Hepatocyte (in vitro differentiated cells): Measurements from ENCODE around the gene CHST1. TPM values are rescaled to one million over a fixed set of nuclear protein-coding genes. Genes with fewer than 3 reads are reported as not detected.

Source experiments
- DNase-seq: peaks from one replicate; pipeline ENCODE4 v3.0.0-alpha.2; 2016; ENCODE audit warnings: low spot score
- H2AFZ ChIP-seq: fragments of 200-600 bp; sonication (generic); 2 replicates; pipeline ENCODE4 v1.6.0; 2016; ENCODE audit warnings: antibody characterized with exemption, mild to moderate bottlenecking
- H3K27ac ChIP-seq: fragments of 200-600 bp; sonication (generic); 2 replicates; pipeline ENCODE4 v1.5.1; 2016; ENCODE audit warnings: mild to moderate bottlenecking
- H3K27me3 ChIP-seq: fragments of 200-600 bp; sonication (generic); 2 replicates; pipeline ENCODE4 v1.6.1; 2016
- H3K36me3 ChIP-seq: fragments of 200-600 bp; sonication (generic); replicated peaks from 2 replicates; pipeline ENCODE4 v1.5.1; 2016; ENCODE audit warnings: low read depth; ENCODE audit not compliant: insufficient read depth
- H3K4me1 ChIP-seq: fragments of 200-600 bp; sonication (generic); 2 replicates; pipeline ENCODE4 v1.5.1; 2016; ENCODE audit warnings: mild to moderate bottlenecking, moderate library complexity; ENCODE audit not compliant: insufficient read depth
- H3K4me2 ChIP-seq: fragments of 200-600 bp; sonication (generic); 2 replicates; pipeline ENCODE4 v1.6.0; 2016
- H3K4me3 ChIP-seq: fragments of 200-600 bp; sonication (generic); 2 replicates; pipeline ENCODE4 v1.5.1; 2016; ENCODE audit warnings: mild to moderate bottlenecking
- H3K79me2 ChIP-seq: fragments of 200-600 bp; sonication (generic); 2 replicates; pipeline ENCODE4 v1.6.0; 2017; ENCODE audit warnings: mild to moderate bottlenecking
- H3K9me2 ChIP-seq: fragments of 200-600 bp; sonication (generic); replicated peaks from 2 replicates; pipeline ENCODE4 v1.6.0; 2017; ENCODE audit warnings: mild to moderate bottlenecking; ENCODE audit not compliant: insufficient read depth
- H3K9me3 ChIP-seq: fragments of 200-600 bp; sonication (generic); 2 replicates; pipeline ENCODE4 v1.5.1; 2016; ENCODE audit warnings: low read depth, mild to moderate bottlenecking
- H4K20me1 ChIP-seq: fragments of 200-600 bp; sonication (generic); 2 replicates; pipeline ENCODE4 v1.6.0; 2016; ENCODE audit warnings: mild to moderate bottlenecking; ENCODE audit not compliant: insufficient read depth, poor library complexity, severe bottlenecking
- EZH2 ChIP-seq: fragments of 200-600 bp; sonication (generic); IDR thresholded peaks from 2 replicates; pipeline ENCODE4 v1.6.1; 2016; ENCODE audit warnings: antibody characterized with exemption, mild to moderate bottlenecking, borderline replicate concordance
- EZH2phosphoT487 ChIP-seq: fragments of 200-600 bp; sonication (generic); IDR thresholded peaks from one replicate; pipeline ENCODE4 v1.6.1; 2018; ENCODE audit warnings: antibody characterized with exemption, mild to moderate bottlenecking, low read depth, moderate library complexity; ENCODE audit not compliant: unreplicated experiment, severe bottlenecking
- WGBS: methylation state at CpG from one replicate; pipeline ENCODE4 v1.1.6; 2016; ENCODE audit warnings: low lambda C conversion rate; ENCODE audit errors: missing lambda C conversion rate; 5-methylcytosine and 5-hydroxymethylcytosine counted together
- polyA plus RNA-seq: library from polyadenylated mRNA; unstranded; fragments of >200 nt; fragmentation: Nextera tagmentation; extraction: Ambion mirVana; gene quantifications from 2 replicates; pipeline ENCODE4 v1.2.1, GENCODE V29; 2016
- total RNA-seq: library from RNA; depleted of rRNA; stranded (reverse); fragments of >200 nt; gene quantifications from 2 replicates; pipeline ENCODE4 v1.2.3, GENCODE V29; 2014
- TF ChIP-seq, protein P1 (sequence below): fragments of 200-600 bp; sonication (generic); IDR thresholded peaks from 2 replicates; pipeline ENCODE4 v1.5.1; 2016; ENCODE audit warnings: antibody characterized with exemption, mild to moderate bottlenecking; ENCODE audit not compliant: poor library complexity

The CHST1 gene
- total and polyA plus RNA-seq, 2 experiments from 2014 or later = 1.3 to 1.9 TPM

- no peak overlapping the region for H3K4me2 ChIP-seq
- H3K9me2 ChIP-seq = no peaks in the 10 kb centered on the region
Observed at GRCh38 chr11:45662096-45662664, 3.2 kb downstream of the CHST1 start.

DNA sequence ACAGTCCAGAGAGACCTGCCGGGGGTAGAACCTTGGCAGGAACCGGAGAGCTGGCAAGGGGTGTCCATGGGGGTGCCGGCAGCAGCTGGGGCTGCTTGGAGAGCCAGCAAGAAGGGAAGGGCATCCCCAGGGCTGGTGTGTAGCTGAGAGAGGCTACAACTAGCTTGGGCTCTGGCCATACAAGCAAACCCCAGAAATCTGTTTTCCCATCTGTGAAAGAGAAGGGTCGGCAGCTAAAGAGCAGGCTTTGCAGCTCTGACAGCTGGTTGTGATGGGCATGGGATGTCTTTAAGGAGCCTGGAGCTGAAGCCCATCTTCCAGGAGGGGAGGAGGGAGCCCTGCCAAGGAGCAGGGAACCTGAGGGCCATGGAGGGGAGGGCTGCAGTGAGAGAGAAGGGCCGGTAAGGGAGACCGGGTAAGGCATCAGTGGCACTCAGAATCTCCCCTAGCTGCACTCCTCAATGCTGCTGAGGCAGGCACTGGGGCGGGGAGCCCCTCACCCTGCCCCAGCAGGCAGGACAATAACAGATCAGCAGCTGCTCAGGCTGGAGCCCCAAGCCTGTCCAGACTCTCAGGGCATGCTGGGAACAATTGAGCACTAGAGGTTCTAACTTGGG, 3.9 kb downstream of the CHST1 start:
- H3K4me1 ChIP-seq = peaks cover 21% of the 10 kb centered on the region
- no peaks in the 10 kb centered on the region for H3K36me3 ChIP-seq
- no peaks in the 10 kb centered on the region for H3K9me2 ChIP-seq
- H3K27me3 ChIP-seq = peaks cover 58% of the 10 kb centered on the region
- 58% methylated on average over 7 of the region's 7 CpGs for WGBS
- H3K4me2 ChIP-seq = no peak overlapping the region
- H3K9me3 ChIP-seq = no peaks in the 10 kb centered on the region
- no peak overlapping the region for H3K27ac ChIP-seq
- TF ChIP-seq, protein P1, sequence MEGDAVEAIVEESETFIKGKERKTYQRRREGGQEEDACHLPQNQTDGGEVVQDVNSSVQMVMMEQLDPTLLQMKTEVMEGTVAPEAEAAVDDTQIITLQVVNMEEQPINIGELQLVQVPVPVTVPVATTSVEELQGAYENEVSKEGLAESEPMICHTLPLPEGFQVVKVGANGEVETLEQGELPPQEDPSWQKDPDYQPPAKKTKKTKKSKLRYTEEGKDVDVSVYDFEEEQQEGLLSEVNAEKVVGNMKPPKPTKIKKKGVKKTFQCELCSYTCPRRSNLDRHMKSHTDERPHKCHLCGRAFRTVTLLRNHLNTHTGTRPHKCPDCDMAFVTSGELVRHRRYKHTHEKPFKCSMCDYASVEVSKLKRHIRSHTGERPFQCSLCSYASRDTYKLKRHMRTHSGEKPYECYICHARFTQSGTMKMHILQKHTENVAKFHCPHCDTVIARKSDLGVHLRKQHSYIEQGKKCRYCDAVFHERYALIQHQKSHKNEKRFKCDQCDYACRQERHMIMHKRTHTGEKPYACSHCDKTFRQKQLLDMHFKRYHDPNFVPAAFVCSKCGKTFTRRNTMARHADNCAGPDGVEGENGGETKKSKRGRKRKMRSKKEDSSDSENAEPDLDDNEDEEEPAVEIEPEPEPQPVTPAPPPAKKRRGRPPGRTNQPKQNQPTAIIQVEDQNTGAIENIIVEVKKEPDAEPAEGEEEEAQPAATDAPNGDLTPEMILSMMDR = no peak
- TF ChIP-seq EZH2phosphoT487 (no peak), EZH2 (no peak)
- H2AFZ ChIP-seq = no peak overlapping the region
- no peaks in the 10 kb centered on the region for H4K20me1 ChIP-seq
- no peak for DNase-seq
- H3K79me2 ChIP-seq = no peaks in the 10 kb centered on the region
- no peak overlapping the region for H3K4me3 ChIP-seq

More at GRCh38 chr11:45662096-45662664, 3.2 kb downstream of the CHST1 start:
- H3K4me3 ChIP-seq = no peak overlapping the region
- H3K9me3 ChIP-seq = no peaks in the 10 kb centered on the region
- DNase-seq = no peak
- no peaks in the 10 kb centered on the region for H3K36me3 ChIP-seq
- TF ChIP-seq EZH2 (no peak), EZH2phosphoT487 (no peak)
- TF ChIP-seq, protein P1 = no peak
- peaks cover 21% of the 10 kb centered on the region for H3K4me1 ChIP-seq
- H4K20me1 ChIP-seq = no peaks in the 10 kb centered on the region
- no peaks in the 10 kb centered on the region for H3K79me2 ChIP-seq
- H3K27ac ChIP-seq = no peak overlapping the region
- no peak overlapping the region for H2AFZ ChIP-seq
- peaks cover 65% of the 10 kb centered on the region for H3K27me3 ChIP-seq
- WGBS = 65% methylated on average over 5 of the region's 5 CpGs

DNA sequence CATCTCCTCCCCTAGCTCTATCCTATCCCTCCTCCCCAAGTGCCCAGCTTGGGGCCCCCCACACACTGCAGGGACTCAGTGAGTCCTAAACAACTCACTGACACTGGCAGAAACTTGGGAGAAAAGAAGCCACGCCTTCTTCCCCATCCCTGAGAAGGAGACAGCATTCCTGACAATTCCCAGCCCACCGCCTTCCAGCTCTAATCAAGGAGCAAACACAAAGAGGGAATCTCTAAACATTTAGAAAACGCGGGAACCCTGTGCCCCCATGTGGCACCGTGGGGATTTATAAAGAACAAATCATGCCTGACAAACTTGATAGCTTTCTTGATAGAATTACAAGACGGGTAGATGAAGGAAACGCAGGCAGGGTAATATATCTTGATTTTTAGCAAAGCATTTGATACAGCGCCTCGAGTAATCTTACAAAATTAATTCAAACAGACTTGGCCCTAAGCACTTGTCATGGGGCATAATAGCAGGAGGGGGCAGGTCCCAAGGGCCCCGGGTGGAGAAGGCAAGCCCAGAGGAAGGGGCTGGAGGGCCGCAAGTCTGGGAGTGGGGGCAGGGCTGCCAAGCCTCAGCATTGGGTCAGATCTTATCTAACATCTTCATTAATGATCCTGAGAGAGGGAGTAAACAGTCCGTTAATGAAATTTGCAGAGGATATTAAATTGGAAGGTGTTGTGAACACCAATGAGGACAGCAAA, 4.5 kb downstream of the CHST1 start:
- no peaks in the 10 kb centered on the region for H3K79me2 ChIP-seq
- WGBS = 34% methylated on average over 12 of the region's 12 CpGs
- peaks cover 53% of the 10 kb centered on the region for H3K27me3 ChIP-seq
- DNase-seq = no peak
- no peaks in the 10 kb centered on the region for H4K20me1 ChIP-seq
- H3K36me3 ChIP-seq = no peaks in the 10 kb centered on the region
- TF ChIP-seq, protein P1 = no peak
- TF ChIP-seq EZH2 = no peak
- no peak for TF ChIP-seq EZH2phosphoT487
- no peaks in the 10 kb centered on the region for H3K9me3 ChIP-seq
- no peak overlapping the region for H2AFZ ChIP-seq
- no peaks in the 10 kb centered on the region for H3K9me2 ChIP-seq
- peaks cover 21% of the 10 kb centered on the region for H3K4me1 ChIP-seq
- no peak overlapping the region for H3K4me3 ChIP-seq
- H3K27ac ChIP-seq = no peak overlapping the region
- H3K4me2 ChIP-seq = no peak overlapping the region
